ENCODE data around the gene SAMD4A. TPM values are rescaled to one million over a fixed set of nuclear protein-coding genes. Genes with fewer than 3 reads are reported as not detected.

Gene SAMD4A
- total RNA-seq, 1 experiment from 2014 or later = 18.3 TPM

DNA sequence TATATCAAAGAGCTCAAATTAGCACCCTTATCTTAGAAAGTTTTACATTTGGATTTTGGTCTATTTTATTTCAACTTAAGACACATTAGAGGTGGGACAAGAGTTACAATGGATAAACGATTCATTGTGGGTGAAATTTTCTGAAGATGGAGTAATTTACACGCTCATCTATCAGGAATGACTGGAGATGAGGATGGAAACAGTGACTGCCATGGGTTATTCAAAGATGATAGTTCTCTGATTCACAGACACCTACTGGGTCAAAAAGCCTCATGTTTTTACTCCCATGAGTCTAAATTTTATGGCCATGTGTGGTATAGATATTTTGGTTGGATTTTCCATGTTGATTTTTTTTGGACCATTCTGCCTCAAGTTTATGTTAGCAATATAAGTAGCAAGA is 22.1 kb downstream of the SAMD4A start:
- H2AFZ ChIP-seq = no peak overlapping the region
- BruUV-seq (replicated peaks) = no TSS peak
- no peak overlapping the region for H3K4me2 ChIP-seq
- ChIA-PET POLR2A (ENCODE audit: unreplicated experiment) (no interaction called here), CTCF (no interaction called here)
- H3K36me3 ChIP-seq (ENCODE audit: low read depth) = peaks cover 7% of the 10 kb centered on the region; the same call in 1 of the 2 replicates
- peaks cover 8% of the 10 kb centered on the region; the same call in 1 of the 2 replicates for H3F3A ChIP-seq (ENCODE audit: insufficient read depth, low read depth)
- H3K4me1 ChIP-seq (replicated peaks; ENCODE audit: insufficient read depth) = peaks cover 22% of the 10 kb centered on the region
- intact Hi-C loops (cut with micrococcal nuclease; ENCODE audit: unreplicated experiment) = no loop called here
- H3K9me2 ChIP-seq (ENCODE audit: insufficient read depth) = no peaks in the 10 kb centered on the region; the same call in 1 of the 2 replicates
- no peak for DNase-seq
- no peak for TF ChIP-seq EZH2 (IDR thresholded peaks at IDR 0.05; ENCODE audit: low read depth)
- no peak for TF ChIP-seq CTCF (conservative IDR thresholded peaks at IDR 0.05)
- H3K27ac ChIP-seq = no peak overlapping the region
- peaks cover 2% of the 10 kb centered on the region; the same call in 1 of the 2 replicates for H4K20me1 ChIP-seq (ENCODE audit: insufficient read depth)
- H3K9me3 ChIP-seq (ENCODE audit: insufficient read depth, low read depth) = no peaks in the 10 kb centered on the region
- H3K4me3 ChIP-seq = no peak overlapping the region
- no peaks in the 10 kb centered on the region for H3K27me3 ChIP-seq (ENCODE audit: insufficient read depth, low read depth)
- peaks cover 38% of the 10 kb centered on the region for H3K79me2 ChIP-seq (ENCODE audit: low read depth)

GRCh38 chr14:54589843-54590242 is 22.9 kb downstream of the SAMD4A start:
- Histone ChIP-seq H3K27ac (no peak overlapping the region), H3K9me3 (ENCODE audit: insufficient read depth, low read depth) (no peaks in the 10 kb centered on the region), H3F3A (ENCODE audit: insufficient read depth, low read depth) (peaks cover 8% of the 10 kb centered on the region; the same call in 1 of the 2 replicates), H3K4me2 (no peak overlapping the region), H3K4me1 (replicated peaks; ENCODE audit: insufficient read depth) (peaks cover 26% of the 10 kb centered on the region), H3K27me3 (ENCODE audit: insufficient read depth, low read depth) (no peaks in the 10 kb centered on the region), H2AFZ (no peak overlapping the region), H3K9me2 (ENCODE audit: insufficient read depth) (no peaks in the 10 kb centered on the region), H3K79me2 (ENCODE audit: low read depth) (peaks cover 45% of the 10 kb centered on the region), H3K4me3 (no peak overlapping the region), H4K20me1 (ENCODE audit: insufficient read depth) (peaks cover 2% of the 10 kb centered on the region; the same call in 1 of the 2 replicates), H3K36me3 (ENCODE audit: low read depth) (peaks cover 7% of the 10 kb centered on the region; the same call in 1 of the 2 replicates)
- intact Hi-C loops (cut with micrococcal nuclease; ENCODE audit: unreplicated experiment) = no loop called here
- TF ChIP-seq EZH2 (IDR thresholded peaks at IDR 0.05; ENCODE audit: low read depth) = no peak
- TF ChIP-seq CTCF (conservative IDR thresholded peaks at IDR 0.05) = no peak
- ChIA-PET POLR2A (ENCODE audit: unreplicated experiment) (interaction anchor here (0.6 kb wide), 1 partner anchor 115 kb away, joined by 4 read pairs; no protein-coding TSS in a partner anchor), CTCF (no interaction called here)
- no TSS peak for BruUV-seq (replicated peaks)
- DNase-seq = no peak

DNA sequence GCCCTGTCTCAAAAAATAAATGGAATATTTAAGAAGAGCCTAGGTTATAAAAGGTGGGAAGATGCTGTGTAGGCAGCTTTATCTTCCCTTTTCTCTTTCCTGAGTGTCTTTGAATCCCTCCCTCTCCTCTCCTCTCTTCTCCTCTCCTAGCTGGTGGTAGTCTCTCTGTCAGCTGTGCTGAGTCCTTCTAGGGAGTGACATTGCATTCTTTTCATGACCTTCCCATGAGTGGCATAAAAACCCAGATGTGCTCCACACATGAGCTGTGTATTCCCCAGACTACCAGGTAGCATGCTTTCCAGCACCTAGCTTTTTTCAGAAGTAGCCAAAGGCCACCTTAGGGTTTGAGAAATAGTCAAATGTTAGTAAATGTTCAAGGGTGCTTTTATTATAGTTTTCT is 23.6 kb downstream of the SAMD4A start:
- H3K4me2 ChIP-seq = no peak overlapping the region
- DNase-seq = no peak
- no peak overlapping the region for H2AFZ ChIP-seq
- TF ChIP-seq EZH2 (IDR thresholded peaks at IDR 0.05; ENCODE audit: low read depth) = no peak
- TF ChIP-seq CTCF (conservative IDR thresholded peaks at IDR 0.05) = no peak
- H3K79me2 ChIP-seq (ENCODE audit: low read depth) = peaks cover 49% of the 10 kb centered on the region
- H3K27me3 ChIP-seq (ENCODE audit: insufficient read depth, low read depth) = no peaks in the 10 kb centered on the region
- BruUV-seq (replicated peaks) = no TSS peak
- H3K27ac ChIP-seq = no peak overlapping the region
- peaks cover 2% of the 10 kb centered on the region; the same call in 1 of the 2 replicates for H4K20me1 ChIP-seq (ENCODE audit: insufficient read depth)
- ChIA-PET CTCF (no interaction called here), POLR2A (ENCODE audit: unreplicated experiment) (interaction anchor here (0.6 kb wide), 2 partner anchors 25 to 114 kb away, joined by 4 read pairs; no protein-coding TSS in a partner anchor)
- no peaks in the 10 kb centered on the region for H3K9me2 ChIP-seq (ENCODE audit: insufficient read depth)
- peaks cover 8% of the 10 kb centered on the region; the same call in 1 of the 2 replicates for H3K36me3 ChIP-seq (ENCODE audit: low read depth)
- no peaks in the 10 kb centered on the region for H3K9me3 ChIP-seq (ENCODE audit: insufficient read depth, low read depth)
- H3K4me3 ChIP-seq = no peak overlapping the region
- peaks cover 26% of the 10 kb centered on the region for H3K4me1 ChIP-seq (replicated peaks; ENCODE audit: insufficient read depth)
- H3F3A ChIP-seq (ENCODE audit: insufficient read depth, low read depth) = peaks cover 8% of the 10 kb centered on the region; the same call in 1 of the 2 replicates
- intact Hi-C loops (cut with micrococcal nuclease; ENCODE audit: unreplicated experiment) = no loop called here

All from PC-9 (cell line).